Limb (tissue), 2 donors: ENCODE data around the gene MELK.
A peak's percentile ranks its signal among the peaks of the same experiment; 100 is the strongest.
"Not testable (repeated sequence)": the region's sequence is repeated elsewhere in the genome, so short reads cannot be mapped to it uniquely, and the experiment has no call there.

Experiments
- DNase-seq, 2 donors: peaks; one replicate each; pipeline ENCODE4 v3.0.0-alpha.2; 2016; ENCODE audit errors: extremely low spot score in 2 of 2

MELK gene

GRCh38 chr9:36572515-36573418 is at the start of gene MELK:
Gene MELK, plus strand, starts transcription at chr9:36572895. Its CDS starts 8,787 bp downstream, at chr9:36581682.
- DNase-seq: peak; percentile 75 to 92

GRCh38 chr9:36530224-36530623 is 42.5 kb upstream of the MELK start:
- no peak for DNase-seq

GRCh38 chr9:36532353-36532752 is 40.3 kb upstream of the MELK start:
- DNase-seq: no peak

GRCh38 chr9:36533726-36534125 is 39.0 kb upstream of the MELK start:
- DNase-seq: not testable (repeated sequence)

- no peak for DNase-seq
These were observed 37.6 kb upstream of the MELK start for GRCh38 chr9:36535107-36535506.

- no peak for DNase-seq
These were observed 34.8 kb upstream of the MELK start for GRCh38 chr9:36537861-36538260.

GRCh38 chr9:36542355-36542754 is 30.3 kb upstream of the MELK start:
- no peak for DNase-seq

- peak in 1 of 2 donors; percentile 34 for DNase-seq
These were observed 28.8 kb upstream of the MELK start for GRCh38 chr9:36543916-36544315.

GRCh38 chr9:36547598-36547997 is 25.1 kb upstream of the MELK start:
- DNase-seq: no peak

GRCh38 chr9:36548454-36548853 is 24.2 kb upstream of the MELK start:
- no peak for DNase-seq

GRCh38 chr9:36550135-36550534 is 22.6 kb upstream of the MELK start:
- no peak for DNase-seq

GRCh38 chr9:36550631-36551098 is 22.0 kb upstream of the MELK start:
- not testable (repeated sequence) for DNase-seq

GRCh38 chr9:36551129-36551528 is 21.6 kb upstream of the MELK start:
- no peak for DNase-seq

- no peak for DNase-seq
These were observed 20.8 kb upstream of the MELK start for GRCh38 chr9:36551910-36552309.

GRCh38 chr9:36559036-36559695 is 13.5 kb upstream of the MELK start:
- no peak for DNase-seq

- DNase-seq: no peak
These were observed 11.9 kb upstream of the MELK start for GRCh38 chr9:36560771-36561170.

- DNase-seq: not testable (repeated sequence)
These were observed 9.9 kb upstream of the MELK start for GRCh38 chr9:36562801-36563200.

- DNase-seq: no peak
These were observed 5.9 kb upstream of the MELK start for GRCh38 chr9:36566813-36567221.

GRCh38 chr9:36568681-36569080 is 4.0 kb upstream of the MELK start:
- not testable (repeated sequence) for DNase-seq

- no peak for DNase-seq
These were observed 1.4 kb upstream of the MELK start for GRCh38 chr9:36571333-36571732.

- not testable (repeated sequence) for DNase-seq
These were observed 1.4 kb downstream of the MELK start for GRCh38 chr9:36574045-36574444.

- no peak for DNase-seq
These were observed 2.8 kb downstream of the MELK start for GRCh38 chr9:36575411-36575882.
